GM21515 (cell line): ENCODE data around the gene ATP5MG.
A peak's percentile ranks its signal among the peaks of the same experiment; 100 is the strongest.
"Not testable (repeated sequence)": the region's sequence is repeated elsewhere in the genome, so short reads cannot be mapped to it uniquely, and the experiment has no call there.

Source experiments
- ATAC-seq: cut with Tn5 transposase; IDR thresholded peaks from one replicate; pipeline ENCODE4 v1.9.1; 2021; ENCODE audit not compliant: unreplicated experiment

Gene ATP5MG

GRCh38 chr11:118401151-118401879 lies at the start of gene ATP5MG:
Gene ATP5MG, plus strand, starts transcription at chr11:118401606. Its CDS starts 60 bp downstream, at chr11:118401666.
- ATAC-seq: peak; percentile 62

- ATAC-seq: no peak
Measured at GRCh38 chr11:118353084-118353710, 48.2 kb upstream of the ATP5MG start.

GRCh38 chr11:118358071-118358470 lies 43.3 kb upstream of the ATP5MG start:
- no peak for ATAC-seq

- ATAC-seq: peak; percentile 93
Measured at GRCh38 chr11:118359295-118359958, 42.0 kb upstream of the ATP5MG start, which contains the start of gene UBE4A. Gene UBE4A, plus strand, starts transcription at chr11:118359600. Its CDS starts 5,481 bp downstream, at chr11:118365081.

GRCh38 chr11:118364956-118365615 lies 36.3 kb upstream of the ATP5MG start:
- no peak for ATAC-seq

- no peak for ATAC-seq
Measured at GRCh38 chr11:118366287-118366686, 35.1 kb upstream of the ATP5MG start.

GRCh38 chr11:118370774-118371173 lies 30.6 kb upstream of the ATP5MG start:
- ATAC-seq: no peak

- no peak for ATAC-seq
Measured at GRCh38 chr11:118373263-118373662, 28.1 kb upstream of the ATP5MG start.

GRCh38 chr11:118373871-118374270 lies 27.5 kb upstream of the ATP5MG start:
- ATAC-seq: no peak

GRCh38 chr11:118374729-118375128 lies 26.7 kb upstream of the ATP5MG start:
- no peak for ATAC-seq

- ATAC-seq: no peak
Measured at GRCh38 chr11:118375978-118376377, 25.4 kb upstream of the ATP5MG start.

GRCh38 chr11:118379497-118379896 lies 21.9 kb upstream of the ATP5MG start:
- ATAC-seq: no peak

- ATAC-seq: no peak
Measured at GRCh38 chr11:118380571-118380970, 20.8 kb upstream of the ATP5MG start.

- ATAC-seq: no peak
Measured at GRCh38 chr11:118382954-118383353, 18.5 kb upstream of the ATP5MG start.

- ATAC-seq: no peak
Measured at GRCh38 chr11:118383657-118384056, 17.7 kb upstream of the ATP5MG start.

- no peak for ATAC-seq
Measured at GRCh38 chr11:118396097-118396501, 5.3 kb upstream of the ATP5MG start.

GRCh38 chr11:118397448-118397847 lies 4.0 kb upstream of the ATP5MG start:
- ATAC-seq: no peak

- no peak for ATAC-seq
Measured at GRCh38 chr11:118398791-118399559, 2.4 kb upstream of the ATP5MG start.

- no peak for ATAC-seq
Measured at GRCh38 chr11:118401880-118402590, 629 bp downstream of the ATP5MG start.

- not testable (repeated sequence) for ATAC-seq
Measured at GRCh38 chr11:118402594-118402993, 1.2 kb downstream of the ATP5MG start.
